Aorta (tissue), 5 donors: ENCODE measurements around the gene VARS2. TPM values are rescaled to one million over a fixed set of nuclear protein-coding genes. Genes with fewer than 3 reads are reported as not detected.
"Not testable (repeated sequence)": the region's sequence is repeated elsewhere in the genome, so short reads cannot be mapped to it uniquely, and the experiment has no call there.

Experiments
- ATAC-seq: fragments of 200-7000 bp; cut with Tn5 transposase; one replicate; pipeline ENCODE4 v1.9.1; 2022; ENCODE audit warnings: moderate library complexity; ENCODE audit not compliant: low FRiP score
- DNase-seq, 2 donors: peaks; one replicate each; pipeline ENCODE4 v3.0.0-alpha.2; 2020
- H3K27ac ChIP-seq, 2 donors: one replicate each; pipeline ENCODE4 v1.5.1; 2013; ENCODE audit warnings: low read length in 2 of 2, mild to moderate bottlenecking in 2 of 2, moderate library complexity in 2 of 2, control low read depth in 1 of 2, inconsistent platforms in 1 of 2, low read depth in 1 of 2
- H3K27me3 ChIP-seq, 2 donors: one replicate each; pipeline ENCODE4 v1.6.1; 2013; ENCODE audit warnings: control low read depth in 1 of 2, low read length in 1 of 2, mild to moderate bottlenecking in 1 of 2, moderate library complexity in 1 of 2; ENCODE audit not compliant: insufficient read depth in 2 of 2, control insufficient read depth in 1 of 2
- H3K36me3 ChIP-seq, 2 donors: one replicate each; pipeline ENCODE4 v1.6.1; 2013; ENCODE audit warnings: control low read depth in 1 of 2, low read length in 1 of 2, mild to moderate bottlenecking in 1 of 2; ENCODE audit not compliant: insufficient read depth in 2 of 2, control insufficient read depth in 1 of 2
- H3K4me1 ChIP-seq, 2 donors: one replicate each; pipeline ENCODE4 v1.6.1; 2013; ENCODE audit warnings: low read length in 2 of 2, control low read depth in 1 of 2, mild to moderate bottlenecking in 1 of 2, moderate library complexity in 1 of 2; ENCODE audit not compliant: insufficient read depth in 2 of 2, control insufficient read depth in 1 of 2
- H3K4me3 ChIP-seq, 2 donors: one replicate each; pipeline ENCODE4 v1.5.1; 2013; ENCODE audit warnings: low read length in 2 of 2, control low read depth in 1 of 2, mild to moderate bottlenecking in 1 of 2
- H3K9me3 ChIP-seq: one replicate; pipeline ENCODE4 v1.6.1; 2013; ENCODE audit warnings: mild to moderate bottlenecking, low read length; ENCODE audit not compliant: control insufficient read depth
- WGBS, 2 donors: extraction: QIAGEN DNeasy Blood & Tissue Kit; methylation state at CpG; one replicate each; pipeline ENCODE4 v1.1.7; 2013; 5-methylcytosine and 5-hydroxymethylcytosine counted together
- intact Hi-C, 2 donors: fragments of 100-400 bp; cut with DNase I; formaldehyde crosslinking; loops; one replicate each; pipeline versions ENCODE4 v1.14.2 to v1.15.0; 2022
- polyA plus RNA-seq, 2 donors: library from polyadenylated mRNA; stranded (reverse); fragments of 200-250 nt; gene quantifications; one replicate each; pipeline ENCODE4 v1.2.3, GENCODE V29; 2013
- total RNA-seq, 2 donors: library from RNA; stranded (reverse); fragmentation: NEBNext Ultra II Directional; extraction: Animal tissue kit (Norgen Biotek cat#: 25700); gene quantifications; one replicate each; pipeline ENCODE4 v1.2.1, GENCODE V29; 2021
- donor health status: healthy with polysubstance abuse.
- donor health status: Bipolar disorder and iron deficiency.
- donor health status: DM: no; HTN: no; CAD: no.
- donor health status: DM: no; HTN: no; CAD: no.
- donor health status: DM: yes; HTN: yes; CAD: no.

Gene VARS2
- total and polyA plus RNA-seq, 4 donors: 9.6 to 65.7 (median 17.5) TPM

- no peaks in the 10 kb centered on the region for H3K4me1 ChIP-seq
- WGBS, 2 donors: 89 to 91% methylated on average over 4 of the region's 4 CpGs
- DNase-seq (no peak), ATAC-seq (no peak)
- H3K27me3 ChIP-seq: no peaks in the 10 kb centered on the region
- H3K4me3 ChIP-seq: no peak overlapping the region
- H3K36me3 ChIP-seq: no peaks in the 10 kb centered on the region
- H3K27ac ChIP-seq: no peak overlapping the region
- no peaks in the 10 kb centered on the region for H3K9me3 ChIP-seq
- intact Hi-C loops: no loop called here
Observed at GRCh38 chr6:30903236-30903635, 10.8 kb upstream of the VARS2 start.

- H3K27ac ChIP-seq, H3K9me3 ChIP-seq, H3K4me1 ChIP-seq, H3K36me3 ChIP-seq, H3K4me3 ChIP-seq, ATAC-seq, intact Hi-C loops, H3K27me3 ChIP-seq: not testable (repeated sequence)
- WGBS, 2 donors: 45 to 46% methylated on average over 16 of the region's 16 CpGs
- peak in 1 of 2 donors; percentile 30 for DNase-seq
Observed at GRCh38 chr6:30907290-30907757, 6.7 kb upstream of the VARS2 start.

GRCh38 chr6:30907758-30908591 is 6.1 kb upstream of the VARS2 start, which contains the start of gene GTF2H4:
TSS of gene GTF2H4 (plus strand) at chr6:30908207.
- peak; percentile 98 to 99 for DNase-seq
- WGBS, 2 donors: 1% methylated on average over 49 of the region's 49 CpGs
- Histone ChIP-seq H3K4me3 (peak within 1 kb of the TSS; percentile 59 to 95), H3K36me3 (peaks cover 0 to 2% of the 10 kb centered on the region in 2 donors), H3K9me3 (no peaks in the 10 kb centered on the region), H3K27ac (peak within 1 kb of the TSS in 1 of 2 donors; percentile 28), H3K27me3 (no peaks in the 10 kb centered on the region), H3K4me1 (peaks cover 0 to 3% of the 10 kb centered on the region in 2 donors)
- ATAC-seq: peak; percentile 96
- intact Hi-C loops: no loop called here

- peak overlapping the region; percentile 59 to 95 for H3K4me3 ChIP-seq
- ATAC-seq (no peak), DNase-seq (no peak)
- no peaks in the 10 kb centered on the region for H3K27me3 ChIP-seq
- 23 to 26% methylated on average over 2 of the region's 2 CpGs for WGBS, 2 donors
- peaks cover 0 to 3% of the 10 kb centered on the region in 2 donors for H3K4me1 ChIP-seq
- no peaks in the 10 kb centered on the region for H3K9me3 ChIP-seq
- peaks cover 0 to 2% of the 10 kb centered on the region in 2 donors for H3K36me3 ChIP-seq
- H3K27ac ChIP-seq: no peak overlapping the region
- intact Hi-C loops: no loop called here
Observed at GRCh38 chr6:30908700-30909099, 5.3 kb upstream of the VARS2 start.

GRCh38 chr6:30910473-30910872 is 3.6 kb upstream of the VARS2 start:
- DNase-seq, intact Hi-C loops, H3K27me3 ChIP-seq, H3K36me3 ChIP-seq, ATAC-seq, H3K27ac ChIP-seq, H3K4me1 ChIP-seq, H3K9me3 ChIP-seq, H3K4me3 ChIP-seq: not testable (repeated sequence)
- WGBS, 2 donors: 93% methylated on average over 12 of the region's 12 CpGs

- Histone ChIP-seq H3K27me3 (no peaks in the 10 kb centered on the region), H3K36me3 (peaks cover 0 to 2% of the 10 kb centered on the region in 2 donors), H3K4me3 (no peak overlapping the region), H3K9me3 (no peaks in the 10 kb centered on the region), H3K4me1 (peaks cover 0 to 3% of the 10 kb centered on the region in 2 donors), H3K27ac (no peak overlapping the region)
- no peak for ATAC-seq
- no peak for DNase-seq
- WGBS, 2 donors: 46 to 50% methylated on average over 8 of the region's 8 CpGs
- intact Hi-C loops: no loop called here
Observed at GRCh38 chr6:30912746-30913520, 1.1 kb upstream of the VARS2 start.

GRCh38 chr6:30913721-30914075 is 340 bp upstream of the VARS2 start:
- Histone ChIP-seq H3K36me3 (peaks cover 0 to 2% of the 10 kb centered on the region in 2 donors), H3K9me3 (no peaks in the 10 kb centered on the region), H3K4me3 (peak overlapping the region; percentile 27 to 33), H3K27me3 (no peaks in the 10 kb centered on the region), H3K27ac (peak overlapping the region in 1 of 2 donors; percentile 65), H3K4me1 (peaks cover 0 to 3% of the 10 kb centered on the region in 2 donors)
- WGBS, 2 donors: 2 to 3% methylated on average over 31 of the region's 31 CpGs
- intact Hi-C loops: no loop called here
- DNase-seq (no peak), ATAC-seq (peak; percentile 71)

- 32 to 42% methylated on average over 17 of the region's 17 CpGs for WGBS, 2 donors
- no peak for DNase-seq
- no peak for ATAC-seq
- Histone ChIP-seq H3K9me3 (no peaks in the 10 kb centered on the region), H3K27ac (peak overlapping the region; percentile 33 to 72), H3K36me3 (peaks cover 0 to 2% of the 10 kb centered on the region in 2 donors), H3K27me3 (no peaks in the 10 kb centered on the region), H3K4me3 (peak overlapping the region in 1 of 2 donors; percentile 33), H3K4me1 (no peaks in the 10 kb centered on the region)
- intact Hi-C loops: loop anchor here (5.0 kb wide), 3 partner anchors 157 to 172 kb away; no protein-coding TSS in a partner anchor
Observed at GRCh38 chr6:30914854-30915590, 984 bp downstream of the VARS2 start.
